IPS-15b (cell line): ENCODE measurements around the gene PLA2G4E.

Experiments
- H3K27me3 ChIP-seq: one replicate; pipeline ENCODE4 v1.6.1; 2013; ENCODE audit warnings: low read length; ENCODE audit not compliant: control insufficient read depth, insufficient read depth
- H3K36me3 ChIP-seq: one replicate; pipeline ENCODE4 v1.6.1; 2013; ENCODE audit warnings: low read length; ENCODE audit not compliant: control insufficient read depth, insufficient read depth
- H3K4me1 ChIP-seq: one replicate; pipeline ENCODE4 v1.6.1; 2013; ENCODE audit warnings: mild to moderate bottlenecking, low read length; ENCODE audit not compliant: control insufficient read depth, insufficient read depth
- H3K4me3 ChIP-seq: one replicate; pipeline ENCODE4 v1.5.1; 2013; ENCODE audit warnings: low read depth, low read length
- H3K9ac ChIP-seq: one replicate; pipeline ENCODE4 v1.6.1; 2013; ENCODE audit warnings: low read depth, mild to moderate bottlenecking, low read length
- H3K9me3 ChIP-seq: one replicate; pipeline ENCODE4 v1.6.1; 2013; ENCODE audit warnings: mild to moderate bottlenecking, low read length; ENCODE audit not compliant: control insufficient read depth, insufficient read depth

The PLA2G4E gene

DNA sequence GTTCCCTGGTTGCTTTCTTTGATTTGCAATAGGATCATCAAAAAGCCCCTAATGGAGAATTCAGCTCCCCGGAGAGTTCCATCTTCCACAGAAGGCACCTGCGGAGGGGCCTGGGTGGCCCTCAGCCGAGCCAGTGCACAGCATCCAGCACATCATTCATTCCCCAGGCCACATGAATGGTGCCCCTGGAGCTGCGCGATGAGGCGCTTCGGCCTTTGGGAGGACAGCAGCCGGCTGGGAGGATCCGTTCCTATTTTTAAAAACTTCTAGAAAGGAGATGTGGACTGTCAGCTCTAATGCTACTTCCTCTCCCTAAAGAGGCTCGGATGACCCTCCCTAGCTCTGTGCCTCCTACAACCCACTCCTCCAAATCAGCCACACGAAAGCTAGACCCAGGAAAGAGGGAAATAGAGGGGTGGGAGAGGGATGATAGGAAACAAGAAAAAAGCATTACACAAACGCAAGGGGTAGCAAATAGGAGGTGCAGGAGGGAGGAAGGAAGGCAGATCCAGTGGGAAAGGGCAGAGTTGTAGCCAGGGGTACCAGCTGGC lies 68.8 kb downstream of the PLA2G4E start:
- H3K27me3 ChIP-seq: no peaks in the 10 kb centered on the region
- no peak overlapping the region for H3K4me3 ChIP-seq
- no peaks in the 10 kb centered on the region for H3K9me3 ChIP-seq
- peaks cover 12% of the 10 kb centered on the region for H3K36me3 ChIP-seq
- no peak overlapping the region for H3K9ac ChIP-seq
- H3K4me1 ChIP-seq: no peaks in the 10 kb centered on the region

DNA sequence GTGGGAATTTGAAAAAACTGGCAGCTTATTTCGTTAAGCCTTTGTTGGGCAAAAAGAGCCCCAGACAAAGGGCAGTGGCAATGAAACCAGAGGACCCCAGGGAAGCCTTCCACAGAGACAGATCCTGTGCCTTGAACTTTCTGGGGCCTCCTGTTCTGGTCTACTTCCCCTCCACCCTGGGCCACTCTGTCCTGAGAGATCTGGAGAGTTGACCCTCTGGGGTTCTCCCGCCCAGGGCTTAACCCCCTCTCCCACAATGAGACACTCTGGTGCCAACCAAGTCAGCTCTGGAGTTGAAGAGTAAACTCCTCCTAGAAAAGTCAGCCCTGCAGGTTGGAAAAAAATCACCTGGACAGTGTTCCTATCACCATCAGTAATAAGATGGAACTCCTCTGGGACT lies 69.3 kb downstream of the PLA2G4E start:
- H3K4me1 ChIP-seq: no peaks in the 10 kb centered on the region
- no peaks in the 10 kb centered on the region for H3K27me3 ChIP-seq
- H3K9me3 ChIP-seq: no peaks in the 10 kb centered on the region

GRCh38 chr15:41950489-41950888 lies 70.4 kb downstream of the PLA2G4E start:
- Histone ChIP-seq H3K4me3 (no peak overlapping the region), H3K9me3 (no peaks in the 10 kb centered on the region), H3K27me3 (no peaks in the 10 kb centered on the region), H3K4me1 (no peaks in the 10 kb centered on the region), H3K36me3 (peaks cover 12% of the 10 kb centered on the region), H3K9ac (no peak overlapping the region)

More for the DNA sequence above, 69.3 kb downstream of the PLA2G4E start:
- Histone ChIP-seq H3K9ac (no peak overlapping the region), H3K36me3 (peaks cover 12% of the 10 kb centered on the region), H3K4me3 (no peak overlapping the region)

DNA sequence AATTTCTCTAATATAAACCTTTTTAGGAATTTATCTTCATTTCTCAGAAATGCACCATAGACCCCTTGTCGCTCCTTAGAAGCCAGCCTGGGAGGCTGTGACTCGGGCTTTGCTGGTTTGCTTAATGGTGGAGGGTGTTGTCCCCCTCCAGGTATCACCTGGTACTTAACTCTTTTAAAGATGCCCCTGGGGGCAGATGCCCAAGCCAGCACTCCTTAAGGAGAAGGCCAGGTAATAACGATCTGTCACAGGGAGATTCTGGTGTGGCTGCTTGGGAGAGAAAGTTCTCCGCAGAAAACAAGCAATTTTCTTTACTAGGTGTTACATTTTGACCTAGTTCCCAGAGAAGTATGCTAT lies 70.7 kb downstream of the PLA2G4E start:
- Histone ChIP-seq H3K27me3 (no peaks in the 10 kb centered on the region), H3K9ac (no peak overlapping the region), H3K36me3 (peaks cover 12% of the 10 kb centered on the region), H3K4me3 (no peak overlapping the region), H3K9me3 (no peaks in the 10 kb centered on the region), H3K4me1 (no peaks in the 10 kb centered on the region)

DNA sequence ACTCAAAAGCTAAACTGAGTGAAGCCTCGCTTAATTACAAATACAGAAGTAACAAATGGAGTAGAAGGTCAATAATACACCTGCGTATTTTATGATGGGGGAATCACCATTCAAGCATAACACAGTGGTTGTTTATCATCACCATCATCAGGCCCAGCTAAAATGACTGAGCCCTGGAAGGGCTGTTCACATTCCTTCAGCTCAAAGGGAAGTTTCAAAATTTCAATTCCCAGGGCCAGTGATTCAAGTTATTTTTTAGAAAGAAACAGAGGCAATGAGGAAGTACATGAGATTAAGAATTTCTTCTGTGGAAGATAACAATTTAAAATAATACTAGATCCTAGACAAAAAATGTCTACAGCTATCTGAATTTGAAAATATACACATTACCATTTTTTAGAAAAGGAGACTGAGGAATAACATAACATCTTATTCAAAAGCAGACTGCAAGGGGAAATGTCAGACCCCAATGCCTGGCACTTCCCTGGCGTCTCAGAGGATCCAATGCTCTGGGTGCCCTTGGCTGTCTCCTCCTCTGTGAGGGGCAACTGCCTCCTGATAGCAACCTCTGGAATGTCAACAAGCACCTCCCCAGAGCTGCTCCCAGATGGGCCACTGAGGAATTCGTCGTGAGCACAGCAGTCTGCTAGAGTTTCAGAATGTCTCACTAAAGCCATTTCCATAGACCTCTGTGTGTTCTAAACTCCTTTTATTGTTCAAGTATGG lies 71.3 kb downstream of the PLA2G4E start:
- Histone ChIP-seq H3K36me3 (peaks cover 12% of the 10 kb centered on the region), H3K4me1 (no peaks in the 10 kb centered on the region), H3K27me3 (no peaks in the 10 kb centered on the region), H3K4me3 (no peak overlapping the region), H3K9ac (no peak overlapping the region), H3K9me3 (no peaks in the 10 kb centered on the region)

- H3K4me3 ChIP-seq: no peak overlapping the region
- H3K36me3 ChIP-seq: peaks cover 12% of the 10 kb centered on the region
- H3K9ac ChIP-seq: no peak overlapping the region
- no peaks in the 10 kb centered on the region for H3K9me3 ChIP-seq
- no peaks in the 10 kb centered on the region for H3K27me3 ChIP-seq
- H3K4me1 ChIP-seq: no peaks in the 10 kb centered on the region
Measured at GRCh38 chr15:41948490-41948889, 72.4 kb downstream of the PLA2G4E start.

DNA sequence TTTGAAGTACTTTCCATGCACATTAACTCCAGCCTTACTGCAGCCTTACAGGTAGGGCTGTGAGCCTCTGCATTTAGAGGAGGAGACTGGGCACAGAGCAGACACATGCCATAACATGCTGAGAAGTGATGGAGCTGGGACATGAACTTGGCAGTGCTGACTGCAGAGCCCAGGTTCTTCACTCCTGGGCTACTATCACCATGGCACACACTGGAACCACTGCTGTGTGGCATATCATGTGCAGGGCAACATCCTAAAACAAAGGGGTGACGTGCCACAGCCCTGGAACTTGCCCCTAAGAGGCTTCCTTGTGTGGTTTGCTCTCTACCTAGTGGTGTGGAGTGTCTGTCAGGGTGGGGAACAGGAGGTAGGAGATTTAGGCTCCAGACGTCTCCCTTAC lies 73.9 kb downstream of the PLA2G4E start:
- Histone ChIP-seq H3K36me3 (peaks cover 2% of the 10 kb centered on the region), H3K9me3 (no peaks in the 10 kb centered on the region), H3K4me3 (no peak overlapping the region), H3K4me1 (no peaks in the 10 kb centered on the region), H3K9ac (no peak overlapping the region), H3K27me3 (no peaks in the 10 kb centered on the region)

DNA sequence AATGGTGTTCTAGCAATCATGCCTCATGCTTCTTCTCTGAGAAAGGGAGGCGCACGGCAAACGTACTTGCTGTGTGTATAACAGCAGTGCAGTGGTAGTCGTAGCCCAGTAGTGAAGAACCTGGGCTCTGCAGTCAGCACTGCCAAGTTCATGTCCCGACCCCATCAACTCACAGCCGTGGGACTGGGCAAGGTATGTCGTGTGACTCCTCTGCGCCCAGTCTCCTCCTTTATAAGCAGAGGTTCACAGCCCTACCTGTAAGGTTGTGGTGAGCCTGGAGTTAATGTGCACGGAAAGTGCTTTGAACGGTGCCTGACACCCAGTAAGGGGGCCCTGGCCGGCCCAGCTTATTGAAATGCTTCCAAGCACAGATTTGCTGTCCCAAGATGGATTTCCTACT lies 75.1 kb downstream of the PLA2G4E start:
- Histone ChIP-seq H3K4me1 (no peaks in the 10 kb centered on the region), H3K4me3 (no peak overlapping the region), H3K36me3 (peaks cover under 1% of the 10 kb centered on the region), H3K9ac (no peak overlapping the region), H3K9me3 (no peaks in the 10 kb centered on the region), H3K27me3 (no peaks in the 10 kb centered on the region)

DNA sequence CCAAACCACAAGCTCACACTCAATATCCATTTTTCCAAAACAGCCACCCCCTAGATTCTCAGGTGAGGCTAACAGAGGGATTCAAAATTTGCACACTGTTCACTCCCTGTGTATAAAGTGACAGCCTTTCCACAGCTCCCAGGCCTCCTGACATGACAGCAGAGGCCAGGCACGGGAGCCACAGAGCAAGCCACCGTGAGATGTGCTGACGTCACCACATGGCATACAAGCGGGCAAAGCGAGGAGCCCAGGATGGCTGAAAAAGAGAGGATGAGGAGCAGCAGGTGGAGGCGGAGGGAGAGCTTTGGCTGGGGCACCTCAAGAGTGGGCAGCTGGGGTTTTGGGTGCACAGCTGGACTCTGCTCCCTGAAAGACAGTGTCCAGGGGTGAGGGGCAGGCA lies 75.6 kb downstream of the PLA2G4E start:
- Histone ChIP-seq H3K9ac (no peak overlapping the region), H3K36me3 (peaks cover 3% of the 10 kb centered on the region), H3K4me3 (no peak overlapping the region), H3K9me3 (no peaks in the 10 kb centered on the region), H3K27me3 (no peaks in the 10 kb centered on the region), H3K4me1 (no peaks in the 10 kb centered on the region)

DNA sequence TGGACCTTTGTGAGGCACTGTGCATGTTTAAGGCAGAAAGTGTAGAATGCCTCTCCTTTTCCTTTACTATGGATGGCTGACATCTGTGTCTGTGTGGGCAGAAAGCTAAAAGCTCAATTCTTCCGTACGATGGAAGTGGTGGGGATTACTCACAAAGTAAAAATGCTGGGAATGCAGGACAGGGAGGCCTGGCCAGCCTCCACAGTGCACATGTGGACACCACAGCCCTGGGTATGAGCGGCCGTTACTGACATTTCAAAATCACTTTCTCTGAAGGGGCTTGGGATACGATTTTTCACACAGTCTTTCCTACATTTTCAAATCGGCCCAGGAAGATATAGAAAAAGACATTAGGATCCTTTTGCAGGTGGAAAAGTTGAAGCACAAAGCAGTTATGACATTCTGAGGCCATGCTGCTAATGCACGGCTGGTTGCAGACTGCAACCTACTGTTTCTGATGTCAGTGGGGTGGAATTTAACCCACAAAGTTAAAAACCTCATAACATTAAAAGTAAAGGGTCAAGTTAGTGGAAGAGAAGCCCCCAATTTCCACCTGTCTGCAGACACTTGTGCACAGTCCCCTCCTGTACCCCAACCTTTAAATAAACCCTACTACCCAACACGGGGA lies 76.4 kb downstream of the PLA2G4E start:
- Histone ChIP-seq H3K4me1 (no peaks in the 10 kb centered on the region), H3K27me3 (no peaks in the 10 kb centered on the region), H3K9me3 (no peaks in the 10 kb centered on the region), H3K9ac (no peak overlapping the region), H3K4me3 (no peak overlapping the region), H3K36me3 (peaks cover 3% of the 10 kb centered on the region)

- Histone ChIP-seq H3K9me3 (no peaks in the 10 kb centered on the region), H3K9ac (no peak overlapping the region), H3K4me3 (no peak overlapping the region), H3K36me3 (peaks cover 3% of the 10 kb centered on the region), H3K27me3 (no peaks in the 10 kb centered on the region), H3K4me1 (no peaks in the 10 kb centered on the region)
Measured at GRCh38 chr15:41943543-41944312, 77.1 kb downstream of the PLA2G4E start.
